Raji (cell line): Measurements from ENCODE around the gene PXDC1.

Experiments
- POLR2A ChIP-seq: IDR thresholded peaks from 2 replicates; pipeline ENCODE4 v1.6.1; 2011; ENCODE audit warnings: low read depth, low read length, control low read depth; ENCODE audit not compliant: insufficient read depth

PXDC1 gene

DNA sequence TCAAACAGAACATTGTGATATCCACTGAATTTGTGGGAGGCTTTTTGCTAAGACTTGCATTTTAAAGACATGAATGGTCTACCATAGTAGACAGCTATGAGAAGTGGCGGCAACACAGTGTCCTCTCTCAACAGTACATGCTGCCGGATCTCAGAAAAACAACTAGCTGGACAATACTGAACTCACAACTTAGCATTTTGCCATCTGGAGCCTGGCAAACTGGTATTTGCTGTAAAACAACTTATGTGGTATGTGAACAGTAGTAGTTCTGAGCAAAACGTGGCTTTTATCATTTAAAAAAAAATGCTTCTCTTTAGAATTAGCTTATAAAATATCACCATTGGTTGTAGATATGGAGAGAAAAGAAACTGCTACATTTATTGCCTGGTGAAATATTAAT, 3.3 kb upstream of the PXDC1 start:
- TF ChIP-seq POLR2A, result no peak

DNA sequence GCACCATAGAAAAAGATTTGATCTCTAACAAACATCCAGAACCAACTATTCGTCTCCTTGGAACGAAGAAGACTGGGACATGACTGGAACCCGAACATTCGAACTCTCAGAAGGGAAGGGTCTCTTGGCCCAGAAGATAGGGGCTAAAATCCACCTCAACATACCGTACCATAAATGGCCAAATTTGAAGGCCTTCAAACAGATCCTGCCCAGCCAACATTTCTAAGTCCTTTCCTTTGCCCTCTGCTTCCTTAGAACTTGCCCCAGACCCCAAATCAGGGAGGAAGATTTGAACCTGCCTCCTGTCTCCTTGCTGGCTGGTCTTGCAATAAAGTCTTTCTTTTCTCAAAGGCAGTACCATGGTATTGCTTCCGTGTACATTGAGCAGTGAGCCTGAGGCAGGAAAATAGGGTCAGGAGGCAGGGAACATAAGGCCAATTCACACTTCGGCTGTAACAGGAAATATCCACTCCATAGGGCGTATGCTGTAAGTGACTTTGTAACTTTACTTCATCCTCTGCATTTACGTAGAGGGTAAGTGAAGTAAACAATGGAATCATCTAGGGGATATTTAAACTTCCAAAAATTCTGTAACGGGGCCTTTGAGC, 1.8 kb upstream of the PXDC1 start:
- no peak for TF ChIP-seq POLR2A

DNA sequence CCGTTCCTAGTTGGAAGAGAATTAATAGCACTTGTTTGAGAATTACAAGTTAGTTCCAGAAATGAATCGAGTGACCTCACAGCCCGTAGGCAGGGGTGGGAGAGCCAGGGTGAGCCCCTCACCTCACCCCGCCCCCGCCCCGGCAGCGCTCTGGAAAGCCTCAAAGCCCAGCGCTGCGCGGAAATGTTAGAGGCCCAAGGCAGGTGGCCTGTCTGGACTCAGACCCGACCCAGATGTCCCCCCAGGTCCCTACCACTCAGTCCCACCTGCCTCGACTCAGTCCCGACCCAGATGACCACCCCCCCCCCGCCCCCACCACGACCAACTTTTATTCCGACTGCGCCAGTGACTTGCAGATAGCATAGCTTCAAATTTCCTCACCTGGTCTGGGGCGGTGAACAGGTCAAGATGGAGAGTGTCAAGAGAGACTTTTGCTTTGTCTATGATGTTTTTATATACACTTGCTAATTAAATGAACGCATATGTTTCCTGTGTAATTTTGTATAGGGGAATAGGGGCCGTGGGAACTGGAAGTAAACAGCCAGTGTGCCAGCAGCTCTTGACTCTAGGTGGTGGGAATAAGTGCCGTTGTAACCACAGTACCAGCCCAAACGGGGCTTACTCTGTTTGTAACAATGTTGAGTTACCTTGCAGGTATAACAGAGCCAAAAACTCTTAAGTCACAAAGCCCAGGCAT, 1.2 kb upstream of the PXDC1 start:
- TF ChIP-seq POLR2A, result no peak

DNA sequence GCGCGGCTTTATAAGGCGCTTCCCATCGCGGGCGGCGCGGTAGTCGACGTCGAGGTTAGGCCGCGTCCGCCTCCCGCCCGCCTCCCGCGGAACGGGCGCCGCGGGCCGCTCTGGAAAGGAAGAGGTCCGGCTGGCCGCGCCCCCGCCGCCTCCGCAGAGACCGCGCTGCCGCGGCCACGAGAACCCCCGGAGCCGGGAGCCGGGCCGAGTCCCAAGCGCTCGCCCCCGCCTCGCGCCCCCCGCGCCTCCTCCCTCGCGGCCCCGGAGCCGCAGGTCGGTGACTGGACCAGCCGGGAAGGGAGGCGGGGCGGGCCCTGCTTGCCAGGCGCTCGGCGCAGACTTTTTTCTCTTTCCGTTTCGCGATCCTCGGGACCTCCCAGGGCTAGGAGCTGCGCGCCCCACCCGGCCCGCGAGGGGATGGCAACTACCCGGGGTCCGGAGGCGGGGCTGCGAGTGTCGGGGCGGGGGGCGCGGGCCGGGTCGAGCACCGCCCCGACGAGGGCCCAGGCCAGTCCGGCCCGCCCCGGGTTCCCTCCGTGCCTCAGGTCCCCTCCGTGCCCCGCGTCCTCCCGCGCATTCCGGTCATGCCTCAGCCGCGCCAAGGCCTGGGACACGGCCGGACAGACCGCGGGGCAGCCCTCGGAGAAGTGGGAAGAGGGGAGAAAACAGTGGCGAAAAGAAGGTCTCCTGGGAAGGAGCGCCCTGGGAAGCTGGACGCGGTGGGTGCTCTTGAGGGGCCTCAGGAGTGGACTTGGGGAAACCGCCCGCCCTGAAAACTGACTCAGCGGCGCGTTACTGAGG, 417 bp upstream of the PXDC1 start:
- TF ChIP-seq POLR2A, result no peak

DNA sequence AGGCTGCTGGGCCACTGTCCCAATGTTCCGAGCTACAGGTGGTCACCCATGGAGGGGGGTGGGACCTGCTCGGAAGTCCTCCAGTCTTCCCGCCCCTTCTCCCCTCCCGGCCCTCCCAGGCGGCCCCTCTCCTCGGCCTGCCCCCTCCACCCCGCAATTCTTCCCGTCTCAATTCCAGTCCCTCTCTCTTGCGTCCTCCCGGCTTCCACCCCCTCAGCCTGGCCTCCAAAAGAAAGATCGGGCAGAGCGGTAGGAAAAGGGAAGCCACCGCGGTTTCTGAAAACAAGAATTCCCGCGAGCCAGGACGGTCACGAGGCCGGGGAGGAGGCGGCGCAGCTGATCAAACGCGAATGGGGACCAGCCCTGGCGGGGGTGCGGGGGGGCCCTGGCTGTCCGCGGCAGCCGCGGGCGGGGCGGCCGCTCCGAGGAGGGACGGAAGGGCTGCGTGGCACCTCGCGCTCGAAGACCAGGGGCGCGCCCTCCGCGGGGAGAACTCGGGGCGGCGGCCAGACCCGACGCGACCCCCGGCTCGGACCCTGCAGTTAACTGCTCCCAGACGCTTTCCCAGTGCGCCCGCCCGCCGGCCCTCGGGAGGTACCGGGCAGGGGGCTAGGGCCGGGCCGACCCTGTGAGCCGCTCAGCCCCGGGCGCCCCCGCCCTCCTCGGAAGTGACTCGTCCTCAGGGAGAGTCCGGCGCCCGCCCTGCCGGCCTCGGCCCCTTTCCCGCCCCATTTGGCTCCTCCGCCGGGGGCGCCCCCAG, 1.0 kb downstream of the PXDC1 start:
- TF ChIP-seq POLR2A, result no peak

DNA sequence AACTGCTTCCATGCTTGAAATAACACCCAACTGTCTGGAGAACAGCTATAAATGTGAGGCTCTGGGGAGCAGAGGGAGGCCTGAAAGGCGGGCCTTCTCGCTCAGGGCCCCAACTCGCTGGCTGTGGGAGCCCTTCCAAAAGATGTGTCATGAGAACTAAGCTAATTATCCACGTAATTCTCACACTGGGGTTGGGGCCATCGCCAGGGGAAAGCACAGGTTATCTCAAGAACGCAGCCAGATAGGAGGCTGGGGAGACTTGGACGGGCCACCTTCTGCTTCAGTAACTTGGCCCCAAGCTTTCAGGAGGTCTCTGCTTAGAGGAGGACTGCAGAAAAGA, 1.6 kb downstream of the PXDC1 start:
- TF ChIP-seq POLR2A, result no peak

DNA sequence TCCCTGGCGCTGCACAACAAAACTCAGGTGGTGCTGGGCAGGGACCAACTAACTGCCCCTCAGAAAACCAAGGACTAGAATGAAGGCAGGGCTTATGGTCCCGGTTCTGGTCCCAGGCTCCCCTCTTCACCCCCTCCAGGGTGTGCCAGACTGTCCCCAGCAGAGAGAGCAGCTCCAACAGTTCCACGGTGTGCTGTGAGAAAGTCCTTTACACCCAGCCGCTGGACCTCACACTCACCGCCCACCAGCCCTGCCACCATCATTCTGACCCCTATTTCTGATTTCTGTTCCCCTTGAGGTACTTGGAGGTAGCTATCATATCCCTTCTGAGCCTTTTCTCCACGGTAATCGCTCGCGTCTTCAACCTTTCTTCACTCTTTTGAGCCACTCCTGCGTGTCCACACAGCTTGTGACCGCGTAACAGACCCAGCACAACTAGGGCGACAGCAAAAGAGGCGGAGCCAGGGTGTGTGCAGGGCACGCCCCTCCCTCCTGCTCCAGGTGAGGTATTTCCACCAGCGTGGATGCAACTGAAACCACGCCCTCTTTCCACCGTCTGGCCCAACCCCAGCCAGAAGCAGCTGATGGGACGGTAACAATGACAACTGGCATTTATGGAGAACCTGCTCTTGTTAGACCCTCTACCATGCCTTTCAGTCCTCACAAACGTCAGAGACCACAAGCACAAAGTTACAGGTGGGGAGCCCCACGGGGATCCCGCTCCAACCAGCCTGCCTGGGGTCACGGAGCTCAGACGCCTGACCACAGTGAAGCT, 2.3 kb downstream of the PXDC1 start:
- no peak for TF ChIP-seq POLR2A

DNA sequence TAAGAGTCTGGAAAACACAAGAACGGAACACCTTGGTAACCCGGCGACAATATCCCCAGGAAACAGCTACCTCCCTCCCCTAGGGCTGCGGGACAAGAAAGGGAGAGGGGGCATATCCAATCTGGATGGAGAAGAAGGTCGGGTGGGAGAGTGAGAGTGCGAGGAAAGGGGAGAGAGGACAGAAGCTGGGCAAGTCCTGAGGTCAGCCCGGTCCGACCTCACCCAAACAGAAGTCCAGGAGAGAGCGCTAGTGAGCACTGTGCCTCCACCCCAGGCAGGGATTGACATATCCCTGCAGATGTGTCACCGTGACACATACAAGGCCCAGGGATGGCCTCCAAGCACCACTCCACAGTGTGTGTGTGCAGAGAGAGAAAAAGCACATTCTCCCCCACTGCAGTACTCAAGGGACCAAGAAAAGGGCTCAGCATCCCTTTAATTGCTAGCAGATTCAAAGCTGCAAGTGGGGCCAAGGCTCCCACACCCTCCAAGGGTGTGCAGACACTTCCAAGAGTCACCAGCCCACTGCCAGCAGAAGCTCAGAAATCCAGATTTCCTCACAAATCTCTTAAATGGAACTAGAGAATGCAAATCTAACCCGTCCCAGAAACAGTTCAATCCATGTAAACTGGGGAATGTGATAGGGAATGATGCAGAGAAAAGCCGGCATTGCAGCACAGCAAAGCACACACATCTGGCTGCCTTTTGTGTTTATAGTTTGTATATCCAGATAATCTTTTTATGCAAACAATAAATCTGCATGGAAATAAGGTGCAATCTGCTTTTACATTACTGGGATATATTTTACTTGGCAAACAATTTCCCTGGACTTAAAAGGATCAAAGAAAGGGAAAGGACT, 3.1 kb downstream of the PXDC1 start:
- no peak for TF ChIP-seq POLR2A

DNA sequence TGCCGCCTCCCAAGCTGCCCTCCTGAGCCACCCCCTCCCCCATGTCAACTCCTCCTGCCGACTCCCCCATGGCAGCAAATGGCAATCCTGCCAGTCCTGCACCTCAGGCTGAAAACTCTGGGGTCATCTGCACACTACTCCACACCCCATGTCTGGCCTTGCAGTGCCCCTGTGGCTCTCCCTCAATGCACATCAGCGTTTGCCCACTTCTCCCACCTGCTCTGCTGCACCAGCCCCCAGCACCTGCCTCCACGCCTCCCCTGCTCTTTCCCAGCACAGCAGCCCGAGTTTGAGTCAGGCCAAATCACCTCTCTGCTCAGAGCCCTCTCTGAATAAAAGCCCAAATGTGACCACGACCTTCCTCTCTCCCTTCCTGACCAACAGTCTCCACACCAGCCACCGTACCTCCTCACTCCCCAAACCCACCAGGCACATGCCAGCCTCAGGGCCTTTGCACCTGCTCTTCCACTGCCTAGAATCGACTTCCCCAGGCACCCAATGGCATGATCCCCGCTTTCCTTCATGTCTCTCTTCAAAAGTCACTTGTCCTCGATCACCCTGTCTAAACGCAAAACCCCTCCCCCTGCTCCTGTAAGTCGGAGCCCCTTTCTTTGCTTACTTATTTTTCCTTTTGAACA, 4.3 kb downstream of the PXDC1 start:
- no peak for TF ChIP-seq POLR2A

DNA sequence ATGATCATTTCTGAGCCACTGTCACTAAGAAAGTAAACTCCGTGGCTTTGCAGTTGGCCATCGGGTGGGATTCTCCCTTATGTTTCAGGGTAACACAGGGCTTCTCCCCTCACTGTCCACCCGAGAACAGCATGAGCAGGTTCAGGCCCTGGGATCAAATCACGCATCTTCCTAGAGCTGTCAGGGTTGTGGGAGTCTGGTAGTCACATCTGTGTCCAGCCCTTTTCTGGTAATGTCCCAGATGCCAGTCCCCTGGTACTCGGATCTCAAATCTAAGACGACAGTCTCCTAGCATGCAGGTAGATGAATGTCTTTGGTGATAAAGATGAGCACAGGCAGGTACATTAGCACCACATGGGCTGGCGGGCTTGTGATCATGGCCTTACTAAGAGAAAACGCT, 4.8 kb downstream of the PXDC1 start:
- no peak for TF ChIP-seq POLR2A

DNA sequence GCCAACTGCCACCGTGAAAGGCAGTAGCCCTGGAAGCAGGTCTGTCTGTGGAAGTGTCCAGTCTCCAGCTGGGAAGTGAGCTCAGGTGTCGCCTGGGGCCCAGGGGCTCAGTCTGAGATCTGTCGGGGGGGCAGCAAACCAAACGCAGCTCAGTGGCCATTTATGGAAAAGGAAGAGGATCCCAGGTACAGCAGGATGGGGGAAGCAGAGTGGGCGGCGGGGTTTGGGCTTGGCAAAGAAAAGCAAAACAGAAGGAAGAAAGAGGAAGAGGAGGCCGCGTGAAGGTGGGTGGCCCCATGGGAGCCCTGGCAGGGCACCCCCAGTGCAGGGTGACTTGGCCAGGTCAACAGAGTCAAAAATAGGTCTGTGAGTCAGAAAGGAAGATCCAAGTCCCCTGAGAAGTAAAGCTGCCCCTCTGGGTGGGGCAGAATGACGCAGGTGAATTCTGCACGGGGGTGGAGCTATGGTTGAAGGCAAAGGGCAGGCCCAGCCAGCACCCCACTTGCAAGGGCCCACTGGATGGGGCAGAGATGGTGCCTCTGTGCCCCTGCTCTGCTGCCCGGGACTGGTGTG, 5.3 kb downstream of the PXDC1 start:
- no peak for TF ChIP-seq POLR2A

DNA sequence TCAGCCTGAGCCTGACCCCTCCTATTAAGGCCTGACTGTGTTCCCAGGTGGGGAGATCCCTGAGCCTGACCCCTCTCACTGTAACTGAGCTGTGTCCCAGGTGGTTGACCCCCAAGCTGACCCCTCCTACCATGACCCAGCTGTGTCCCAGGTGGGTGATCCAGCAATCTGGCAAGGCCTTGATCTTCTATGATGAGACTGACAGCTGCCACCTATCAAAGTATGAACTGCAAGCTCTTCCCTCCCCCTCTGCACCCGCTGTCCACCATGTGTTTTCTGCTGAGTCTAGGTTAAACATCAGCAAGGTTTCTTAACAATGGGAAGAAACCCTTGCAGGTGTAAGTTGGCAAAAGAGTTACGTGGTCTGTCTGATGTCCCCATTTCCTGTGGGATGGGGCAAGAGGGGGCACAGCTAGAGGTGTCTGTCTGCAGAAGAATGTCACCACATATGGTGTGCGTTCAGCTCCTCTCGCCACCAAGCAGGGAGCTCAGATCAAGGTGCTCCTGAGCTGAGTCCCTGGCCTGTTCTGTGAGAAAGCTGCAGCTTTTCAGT, 5.9 kb downstream of the PXDC1 start:
- TF ChIP-seq POLR2A, result no peak
